ENCODE results near the gene VPS72.

VPS72 gene

GRCh38 chr1:151146412-151147131, 43.4 kb downstream of the VPS72 start, which contains the start of gene SEMA6C:
TSS of gene SEMA6C (minus strand) at chr1:151146631. CDS start at chr1:151142621, 4,010 bp downstream.
- Histone ChIP-seq H3K36me3 (ENCODE audit: control insufficient read depth in 2 of 2, insufficient read depth in 1 of 2, low read length in 2 of 2) (peaks cover 0 to 5% of the 10 kb centered on the region in 2 experiments; a peak in 1 of 3 replicates), H3K4me1 (ENCODE audit: control insufficient read depth, insufficient read depth, low read length) (peaks cover 3% of the 10 kb centered on the region; the same call in 1 of the 2 replicates), H3K9me3 (ENCODE audit: control insufficient read depth, insufficient read depth, low read depth, low read length) (no peaks in the 10 kb centered on the region), H3K4me3 (ENCODE audit: low read depth, low read length) (peak within 1 kb of the TSS; percentile 65), H3K27ac (ENCODE audit: extremely low read depth, low read depth, low read length) (no peak within 1 kb of the TSS; the same call in 1 of the 2 replicates)
- ChIA-PET POLR2A (no interaction called here), CTCF (interaction anchor here (1.6 kb wide), 1 partner anchor 47 kb away, joined by 7 read pairs; no protein-coding TSS in a partner anchor)
- no peak for TF ChIP-seq SETDB1 (IDR thresholded peaks at IDR 0.05; ENCODE audit: insufficient read length, low read length)
- no peak for TF ChIP-seq FEZF1 (tag by site-specific recombination; IDR thresholded peaks at IDR 0.05)
- peak; percentile 98 for TF ChIP-seq SP2 (tag by site-specific recombination; IDR thresholded peaks at IDR 0.05)
- 0 out of 2 replicates have a peak, but pooled peaks have one; percentile 35 for TF ChIP-seq ZNF561 (tag by site-specific recombination; IDR thresholded peaks at IDR 0.05; ENCODE audit: borderline replicate concordance)
- TF ChIP-seq ZNF37A (tag by site-specific recombination; IDR thresholded peaks at IDR 0.05), result no peak
- TF ChIP-seq ZBTB49 (tag by site-specific recombination; IDR thresholded peaks at IDR 0.05; ENCODE audit: low read depth), result no peak
- no peak for TF ChIP-seq ZNF777 (tag by site-specific recombination; IDR thresholded peaks at IDR 0.05; ENCODE audit: borderline replicate concordance)
- TF ChIP-seq ZNF324 (tag by site-specific recombination; IDR thresholded peaks at IDR 0.05), result no peak
- no peak for TF ChIP-seq TSHZ1 (tag by site-specific recombination; IDR thresholded peaks at IDR 0.05; ENCODE audit: borderline replicate concordance)
- no peak for TF ChIP-seq ZNF433 (tag by site-specific recombination; IDR thresholded peaks at IDR 0.05; ENCODE audit: low read depth)
- no peak for TF ChIP-seq ZNF214 (tag by site-specific recombination; IDR thresholded peaks at IDR 0.05; ENCODE audit: borderline replicate concordance)
- no peak for TF ChIP-seq SP7 (tag by site-specific recombination; IDR thresholded peaks at IDR 0.05)
- TF ChIP-seq ZNF596 (tag by site-specific recombination; IDR thresholded peaks at IDR 0.05), result no peak
- TF ChIP-seq PATZ1 (tag by site-specific recombination; IDR thresholded peaks at IDR 0.05), result peak; percentile 92
- TF ChIP-seq ZNF48 (tag by site-specific recombination; IDR thresholded peaks at IDR 0.05), result no peak
- TF ChIP-seq ZNF350 (tag by site-specific recombination; IDR thresholded peaks at IDR 0.05), result no peak
- no peak for TF ChIP-seq ZFP41 (tag by site-specific recombination; IDR thresholded peaks at IDR 0.05; ENCODE audit: borderline replicate concordance)
- TF ChIP-seq GLIS1 (tag by site-specific recombination; IDR thresholded peaks at IDR 0.05), result peak; percentile 80; the same call in 1 of the 2 replicates
- TF ChIP-seq ZNF426 (tag by site-specific recombination; IDR thresholded peaks at IDR 0.05), result no peak
- no peak for TF ChIP-seq ZNF785 (tag by site-specific recombination; IDR thresholded peaks at IDR 0.05)
- TF ChIP-seq OSR2 (tag by site-specific recombination; IDR thresholded peaks at IDR 0.05), result no peak
- TF ChIP-seq ZNF629 (tag by site-specific recombination; IDR thresholded peaks at IDR 0.05), result no peak
- peak; percentile 30; the same call in 1 of the 2 replicates for TF ChIP-seq PRDM4 (tag by site-specific recombination; IDR thresholded peaks at IDR 0.05)
- TF ChIP-seq ZNF548 (tag by site-specific recombination; IDR thresholded peaks at IDR 0.05), result no peak
- no peak for TF ChIP-seq ZNF133 (tag by site-specific recombination; IDR thresholded peaks at IDR 0.05)
- no peak for TF ChIP-seq ZNF670 (tag by site-specific recombination; IDR thresholded peaks at IDR 0.05; ENCODE audit: low read depth)
- peak; percentile 39; the same call in 1 of the 2 replicates for TF ChIP-seq ZEB2 (tag by site-specific recombination; IDR thresholded peaks at IDR 0.05)
- TF ChIP-seq KLF16 (tag by site-specific recombination; IDR thresholded peaks at IDR 0.05), result no peak
- TF ChIP-seq ZNF184 (tag by site-specific recombination; IDR thresholded peaks at IDR 0.05), result no peak
